Hematopoietic multipotent progenitor cell treated with erythropoietin and hydrocortisone succinate and interleukin-3 and kit ligand, for 8 days (in vitro differentiated cells): Measurements from ENCODE around the gene CGB2.

Experiments used
- DNase-seq: peaks from one replicate; pipeline ENCODE4 v3.0.0-alpha.2; 2015

Gene CGB2

GRCh38 chr19:49070416-49070815, 38.7 kb downstream of the CGB2 start:
- no peak for DNase-seq

GRCh38 chr19:49071860-49072547, 40.3 kb downstream of the CGB2 start:
- DNase-seq = no peak

- peak; percentile 35 for DNase-seq
Observed at GRCh38 chr19:49073514-49074378, 42.1 kb downstream of the CGB2 start.

GRCh38 chr19:49074869-49075268, 43.2 kb downstream of the CGB2 start:
- peak; percentile 42 for DNase-seq

- no peak for DNase-seq
Observed at GRCh38 chr19:49080392-49080791, 48.7 kb downstream of the CGB2 start.

- no peak for DNase-seq
Observed at GRCh38 chr19:49081273-49081672, 49.6 kb downstream of the CGB2 start.
